HEK293T (cell line): ENCODE measurements around the gene CHML.

Source experiments
- ARNT ChIP-seq: fragments of 450-650 bp; IDR thresholded peaks from 2 replicates; pipeline ENCODE4 v1.6.1; 2017; ENCODE audit warnings: mild to moderate bottlenecking
- BHLHE40 ChIP-seq: fragments of 450-650 bp; IDR thresholded peaks from 2 replicates; pipeline ENCODE4 v1.6.1; 2016; ENCODE audit warnings: mild to moderate bottlenecking, moderate library complexity, borderline replicate concordance
- ELF4 ChIP-seq: fragments of 450-650 bp; IDR thresholded peaks from 2 replicates; pipeline ENCODE4 v1.6.1; 2017; ENCODE audit warnings: antibody characterized with exemption
- FOXA1 ChIP-seq: fragments of 450-650 bp; IDR thresholded peaks from 2 replicates; pipeline ENCODE4 v1.6.1; 2016; ENCODE audit warnings: mild to moderate bottlenecking
- FOXK2 ChIP-seq: fragments of 450-650 bp; IDR thresholded peaks from 2 replicates; pipeline ENCODE4 v1.6.1; 2016; ENCODE audit warnings: mild to moderate bottlenecking
- FOXM1 ChIP-seq: fragments of 450-650 bp; IDR thresholded peaks from 2 replicates; pipeline ENCODE4 v1.6.1; 2017; ENCODE audit warnings: mild to moderate bottlenecking, borderline replicate concordance
- L3MBTL2 ChIP-seq: fragments of 450-650 bp; conservative IDR thresholded peaks from 2 replicates; pipeline ENCODE4 v1.6.1; 2016; ENCODE audit warnings: mild to moderate bottlenecking
- LEF1 ChIP-seq: fragments of 450-650 bp; IDR thresholded peaks from 2 replicates; pipeline ENCODE4 v1.6.1; 2017; ENCODE audit warnings: mild to moderate bottlenecking, borderline replicate concordance
- SP1 ChIP-seq: fragments of 450-650 bp; IDR thresholded peaks from 2 replicates; pipeline ENCODE4 v1.6.1; 2017
- SUZ12 ChIP-seq: fragments of 450-650 bp; IDR thresholded peaks from 2 replicates; pipeline ENCODE4 v1.6.1; 2016; ENCODE audit warnings: mild to moderate bottlenecking
- TARDBP ChIP-seq: fragments of 450-650 bp; IDR thresholded peaks from 2 replicates; pipeline ENCODE4 v1.6.1; 2016
- TF ChIP-seq, protein P1 (sequence below): fragments of 450-650 bp; IDR thresholded peaks from 2 replicates; pipeline ENCODE4 v1.6.1; 2016

DNA sequence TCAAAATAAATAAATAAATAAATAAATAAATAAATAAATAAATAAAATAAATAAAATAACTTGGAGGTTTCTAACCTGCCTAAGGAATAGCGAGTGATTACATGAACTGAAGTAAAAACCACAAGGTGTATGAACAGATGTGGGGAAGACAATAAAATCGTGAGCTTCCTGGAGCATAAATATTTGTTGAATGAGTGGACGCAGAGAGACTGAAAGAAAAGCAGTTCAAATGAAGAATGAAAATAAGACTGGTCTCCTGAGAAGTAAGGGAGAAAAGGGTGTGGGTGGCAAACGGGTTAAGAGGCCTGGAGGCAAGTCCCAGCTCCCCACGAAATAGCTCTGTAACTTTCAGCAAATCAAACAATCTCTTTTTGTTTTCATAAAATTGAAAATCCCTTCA, 33.6 kb downstream of the CHML start:
- TF ChIP-seq TARDBP, result no peak
- no peak for TF ChIP-seq SUZ12
- TF ChIP-seq ARNT, result no peak
- TF ChIP-seq FOXM1, result no peak
- no peak for TF ChIP-seq L3MBTL2
- TF ChIP-seq, protein P1, sequence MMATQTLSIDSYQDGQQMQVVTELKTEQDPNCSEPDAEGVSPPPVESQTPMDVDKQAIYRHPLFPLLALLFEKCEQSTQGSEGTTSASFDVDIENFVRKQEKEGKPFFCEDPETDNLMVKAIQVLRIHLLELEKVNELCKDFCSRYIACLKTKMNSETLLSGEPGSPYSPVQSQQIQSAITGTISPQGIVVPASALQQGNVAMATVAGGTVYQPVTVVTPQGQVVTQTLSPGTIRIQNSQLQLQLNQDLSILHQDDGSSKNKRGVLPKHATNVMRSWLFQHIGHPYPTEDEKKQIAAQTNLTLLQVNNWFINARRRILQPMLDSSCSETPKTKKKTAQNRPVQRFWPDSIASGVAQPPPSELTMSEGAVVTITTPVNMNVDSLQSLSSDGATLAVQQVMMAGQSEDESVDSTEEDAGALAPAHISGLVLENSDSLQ, result no peak
- no peak for TF ChIP-seq LEF1
- TF ChIP-seq SP1, result no peak
- no peak for TF ChIP-seq BHLHE40
- TF ChIP-seq FOXK2, result no peak
- TF ChIP-seq ELF4, result no peak
- TF ChIP-seq FOXA1, result no peak
